A549 (cell line): Measurements from ENCODE around the gene IRX4.

Source experiments
- EP300 ChIP-seq, 2 experiments: fragments of >200 bp; sonication (Bioruptor Twin); formaldehyde crosslinking; IDR thresholded peaks; 2 replicates in 1 of 2; 3 replicates in 1 of 2; pipeline ENCODE4 v1.6.1; 2016 to 2017
- HDAC2 ChIP-seq: fragments of 200-600 bp; sonication (generic); IDR thresholded peaks from 2 replicates; pipeline ENCODE4 v1.6.1; 2016
- JUNB ChIP-seq: fragments of >200 bp; sonication (Bioruptor Twin); formaldehyde crosslinking; IDR thresholded peaks from 2 replicates; pipeline ENCODE4 v1.6.1; 2016
- KDM5A ChIP-seq: fragments of 200-600 bp; sonication (generic); IDR thresholded peaks from 2 replicates; pipeline ENCODE4 v1.6.1; 2016; ENCODE audit warnings: antibody characterized with exemption, mild to moderate bottlenecking
- NPAS2 ChIP-seq: fragments of 250-450 bp; sonication (Bioruptor Pico); IDR thresholded peaks from 2 replicates; pipeline ENCODE4 v1.8.0; 2022; ENCODE audit warnings: mild to moderate bottlenecking, moderate library complexity, borderline replicate concordance
- SMC3 ChIP-seq: fragments of >200 bp; sonication (Bioruptor Twin); formaldehyde crosslinking; IDR thresholded peaks from 3 replicates; pipeline ENCODE4 v1.6.1; 2018; ENCODE audit warnings: inconsistent platforms
- ZFP36 ChIP-seq: fragments of 450-650 bp; IDR thresholded peaks from 2 replicates; pipeline ENCODE4 v1.6.1; 2014; ENCODE audit warnings: borderline replicate concordance; ENCODE audit not compliant: partially characterized antibody
- TF ChIP-seq, protein P1 (sequence below): IDR thresholded peaks from 2 replicates; pipeline ENCODE4 v1.6.1; 2012
- TF ChIP-seq, protein P2 (sequence below): fragments of >200 bp; sonication (Bioruptor Twin); formaldehyde crosslinking; IDR thresholded peaks from 3 replicates; pipeline ENCODE4 v1.5.1; 2016
- TF ChIP-seq, protein P3 (sequence below): fragments of 450-650 bp; IDR thresholded peaks from 2 replicates; pipeline ENCODE4 v1.6.1; 2014; ENCODE audit warnings: antibody characterized with exemption
- TF ChIP-seq, protein P4 (sequence below): fragments of 200-600 bp; sonication (generic); IDR thresholded peaks from 2 replicates; pipeline ENCODE4 v1.6.1; 2016; ENCODE audit warnings: antibody characterized with exemption, mild to moderate bottlenecking, moderate library complexity

DNA sequence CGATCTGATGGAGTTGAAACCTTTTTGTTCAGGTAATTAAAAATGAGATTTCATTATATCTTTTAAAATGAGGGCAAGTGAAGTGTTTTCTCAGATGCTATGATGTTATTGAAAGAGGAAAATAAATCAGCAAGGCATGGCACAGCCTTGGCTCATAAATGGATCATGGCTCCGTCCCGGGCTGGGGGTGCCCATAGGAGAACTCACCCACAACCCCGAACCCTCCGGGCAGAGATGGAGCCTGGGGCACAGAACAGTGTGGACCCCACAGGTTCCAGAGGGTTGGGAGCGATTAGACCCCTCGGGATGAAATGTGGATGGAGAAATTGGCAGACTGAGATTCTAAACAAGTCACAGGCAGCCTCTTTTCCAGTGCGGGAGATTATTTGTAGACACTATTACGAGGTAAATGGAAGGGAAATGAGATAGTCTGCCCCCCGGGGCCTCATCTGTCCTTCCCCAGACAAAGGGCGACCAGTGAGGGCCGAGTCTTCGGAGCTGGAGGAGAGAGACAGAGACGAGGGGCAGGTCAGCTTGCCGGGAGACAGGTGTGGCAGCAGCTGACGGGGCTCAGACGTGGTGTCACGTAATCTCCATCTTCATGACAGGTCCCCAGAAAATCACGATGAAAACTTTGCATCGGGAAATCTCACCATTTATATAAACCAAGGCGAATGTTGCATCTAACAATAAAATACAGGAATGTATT lies 47.9 kb downstream of the IRX4 start:
- TF ChIP-seq KDM5A (no peak), SMC3 (no peak), ZFP36 (no peak), HDAC2 (no peak), EP300 (IDR thresholded peaks at IDR 0.05) (no peak), NPAS2 (CRISPR knock-in tag) (no peak), JUNB (no peak)
- TF ChIP-seq, protein P1, sequence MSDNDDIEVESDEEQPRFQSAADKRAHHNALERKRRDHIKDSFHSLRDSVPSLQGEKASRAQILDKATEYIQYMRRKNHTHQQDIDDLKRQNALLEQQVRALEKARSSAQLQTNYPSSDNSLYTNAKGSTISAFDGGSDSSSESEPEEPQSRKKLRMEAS: no peak
- TF ChIP-seq, protein P2, sequence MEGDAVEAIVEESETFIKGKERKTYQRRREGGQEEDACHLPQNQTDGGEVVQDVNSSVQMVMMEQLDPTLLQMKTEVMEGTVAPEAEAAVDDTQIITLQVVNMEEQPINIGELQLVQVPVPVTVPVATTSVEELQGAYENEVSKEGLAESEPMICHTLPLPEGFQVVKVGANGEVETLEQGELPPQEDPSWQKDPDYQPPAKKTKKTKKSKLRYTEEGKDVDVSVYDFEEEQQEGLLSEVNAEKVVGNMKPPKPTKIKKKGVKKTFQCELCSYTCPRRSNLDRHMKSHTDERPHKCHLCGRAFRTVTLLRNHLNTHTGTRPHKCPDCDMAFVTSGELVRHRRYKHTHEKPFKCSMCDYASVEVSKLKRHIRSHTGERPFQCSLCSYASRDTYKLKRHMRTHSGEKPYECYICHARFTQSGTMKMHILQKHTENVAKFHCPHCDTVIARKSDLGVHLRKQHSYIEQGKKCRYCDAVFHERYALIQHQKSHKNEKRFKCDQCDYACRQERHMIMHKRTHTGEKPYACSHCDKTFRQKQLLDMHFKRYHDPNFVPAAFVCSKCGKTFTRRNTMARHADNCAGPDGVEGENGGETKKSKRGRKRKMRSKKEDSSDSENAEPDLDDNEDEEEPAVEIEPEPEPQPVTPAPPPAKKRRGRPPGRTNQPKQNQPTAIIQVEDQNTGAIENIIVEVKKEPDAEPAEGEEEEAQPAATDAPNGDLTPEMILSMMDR: no peak
- TF ChIP-seq, protein P3, sequence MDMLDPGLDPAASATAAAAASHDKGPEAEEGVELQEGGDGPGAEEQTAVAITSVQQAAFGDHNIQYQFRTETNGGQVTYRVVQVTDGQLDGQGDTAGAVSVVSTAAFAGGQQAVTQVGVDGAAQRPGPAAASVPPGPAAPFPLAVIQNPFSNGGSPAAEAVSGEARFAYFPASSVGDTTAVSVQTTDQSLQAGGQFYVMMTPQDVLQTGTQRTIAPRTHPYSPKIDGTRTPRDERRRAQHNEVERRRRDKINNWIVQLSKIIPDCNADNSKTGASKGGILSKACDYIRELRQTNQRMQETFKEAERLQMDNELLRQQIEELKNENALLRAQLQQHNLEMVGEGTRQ: no peak
- TF ChIP-seq, protein P4, sequence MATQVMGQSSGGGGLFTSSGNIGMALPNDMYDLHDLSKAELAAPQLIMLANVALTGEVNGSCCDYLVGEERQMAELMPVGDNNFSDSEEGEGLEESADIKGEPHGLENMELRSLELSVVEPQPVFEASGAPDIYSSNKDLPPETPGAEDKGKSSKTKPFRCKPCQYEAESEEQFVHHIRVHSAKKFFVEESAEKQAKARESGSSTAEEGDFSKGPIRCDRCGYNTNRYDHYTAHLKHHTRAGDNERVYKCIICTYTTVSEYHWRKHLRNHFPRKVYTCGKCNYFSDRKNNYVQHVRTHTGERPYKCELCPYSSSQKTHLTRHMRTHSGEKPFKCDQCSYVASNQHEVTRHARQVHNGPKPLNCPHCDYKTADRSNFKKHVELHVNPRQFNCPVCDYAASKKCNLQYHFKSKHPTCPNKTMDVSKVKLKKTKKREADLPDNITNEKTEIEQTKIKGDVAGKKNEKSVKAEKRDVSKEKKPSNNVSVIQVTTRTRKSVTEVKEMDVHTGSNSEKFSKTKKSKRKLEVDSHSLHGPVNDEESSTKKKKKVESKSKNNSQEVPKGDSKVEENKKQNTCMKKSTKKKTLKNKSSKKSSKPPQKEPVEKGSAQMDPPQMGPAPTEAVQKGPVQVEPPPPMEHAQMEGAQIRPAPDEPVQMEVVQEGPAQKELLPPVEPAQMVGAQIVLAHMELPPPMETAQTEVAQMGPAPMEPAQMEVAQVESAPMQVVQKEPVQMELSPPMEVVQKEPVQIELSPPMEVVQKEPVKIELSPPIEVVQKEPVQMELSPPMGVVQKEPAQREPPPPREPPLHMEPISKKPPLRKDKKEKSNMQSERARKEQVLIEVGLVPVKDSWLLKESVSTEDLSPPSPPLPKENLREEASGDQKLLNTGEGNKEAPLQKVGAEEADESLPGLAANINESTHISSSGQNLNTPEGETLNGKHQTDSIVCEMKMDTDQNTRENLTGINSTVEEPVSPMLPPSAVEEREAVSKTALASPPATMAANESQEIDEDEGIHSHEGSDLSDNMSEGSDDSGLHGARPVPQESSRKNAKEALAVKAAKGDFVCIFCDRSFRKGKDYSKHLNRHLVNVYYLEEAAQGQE: no peak
